Skeletal muscle tissue (tissue), 4 donors: ENCODE results near the gene NCOA3. TPM values are rescaled to one million over a fixed set of nuclear protein-coding genes. Genes with fewer than 3 reads are reported as not detected.

ENCODE experiments used
- H3K27ac ChIP-seq: one replicate; pipeline ENCODE4 v1.7.0; 2013; ENCODE audit warnings: mild to moderate bottlenecking, low read depth, low read length, inconsistent platforms
- H3K27me3 ChIP-seq, 3 donors: one replicate each; pipeline ENCODE4 v1.7.0; 2013; ENCODE audit warnings: low read length in 3 of 3; ENCODE audit not compliant: control insufficient read depth in 3 of 3, insufficient read depth in 3 of 3
- H3K36me3 ChIP-seq, 3 donors: one replicate each; pipeline ENCODE4 v1.7.0; 2013; ENCODE audit warnings: low read length in 3 of 3; ENCODE audit not compliant: control insufficient read depth in 3 of 3, insufficient read depth in 3 of 3
- H3K4me1 ChIP-seq, 3 donors: one replicate each; pipeline ENCODE4 v1.7.0; 2013; ENCODE audit warnings: low read length in 3 of 3, mild to moderate bottlenecking in 3 of 3; ENCODE audit not compliant: control insufficient read depth in 3 of 3, insufficient read depth in 3 of 3
- H3K4me3 ChIP-seq, 3 donors: one replicate each; pipeline ENCODE4 v1.7.0; 2013; ENCODE audit warnings: low read length in 3 of 3
- H3K9ac ChIP-seq, 3 donors: one replicate each; pipeline ENCODE4 v1.7.0; 2013; ENCODE audit warnings: low read length in 3 of 3, mild to moderate bottlenecking in 3 of 3, moderate library complexity in 2 of 3, low read depth in 1 of 3
- H3K9me3 ChIP-seq, 3 donors: one replicate each; pipeline ENCODE4 v1.7.0; 2013; ENCODE audit warnings: low read length in 3 of 3; ENCODE audit not compliant: control insufficient read depth in 3 of 3
- total RNA-seq: library from RNA; depleted of rRNA; stranded (reverse); fragments of >200 nt; gene quantifications from one replicate; pipeline ENCODE4 v1.2.3, GENCODE V29; 2014
- donor health status: Osteomylitis.

NCOA3 gene
- total RNA-seq, 1 donor from 2014 or later = 25.6 TPM

DNA sequence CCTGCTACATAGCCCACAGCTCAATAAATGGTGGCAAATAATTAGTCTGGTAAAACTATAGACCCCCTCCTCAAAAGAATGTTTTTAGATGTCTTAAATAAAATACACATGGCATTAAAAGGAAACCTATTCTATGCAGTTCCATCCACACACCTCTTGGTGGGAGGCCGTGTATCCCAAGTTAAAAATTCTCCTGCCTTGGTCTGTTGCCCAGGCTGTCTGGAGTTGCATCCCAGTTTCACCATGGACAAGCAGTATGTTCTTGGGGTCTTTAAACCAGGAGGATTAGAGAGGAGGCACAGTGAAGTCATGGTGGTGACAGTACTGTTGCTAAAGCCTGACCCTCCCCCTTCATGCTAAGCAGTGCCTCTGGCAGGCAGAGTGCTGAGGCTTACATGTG, 188.0 kb downstream of the NCOA3 start:
- H3K9ac ChIP-seq = no peak overlapping the region
- H3K27ac ChIP-seq = no peak overlapping the region
- peaks cover 8 to 17% (median 13%) of the 10 kb centered on the region in 3 donors for H3K9me3 ChIP-seq
- H3K4me1 ChIP-seq = no peaks in the 10 kb centered on the region
- H3K27me3 ChIP-seq = peaks cover 0 to 4% (median 2%) of the 10 kb centered on the region in 3 donors
- H3K4me3 ChIP-seq = no peak overlapping the region
- H3K36me3 ChIP-seq = peaks cover 5 to 10% (median 7%) of the 10 kb centered on the region in 3 donors

- H3K9ac ChIP-seq = no peak overlapping the region
- no peak overlapping the region for H3K27ac ChIP-seq
- H3K4me1 ChIP-seq = no peaks in the 10 kb centered on the region
- H3K36me3 ChIP-seq = peaks cover 4 to 10% (median 5%) of the 10 kb centered on the region in 3 donors
- H3K27me3 ChIP-seq = peaks cover 0 to 4% (median 2%) of the 10 kb centered on the region in 3 donors
- no peak overlapping the region for H3K4me3 ChIP-seq
- peaks cover 8 to 17% (median 13%) of the 10 kb centered on the region in 3 donors for H3K9me3 ChIP-seq
These were observed 189.9 kb downstream of the NCOA3 start for GRCh38 chr20:47691625-47692024.

GRCh38 chr20:47694021-47694818, 192.5 kb downstream of the NCOA3 start:
- no peak overlapping the region for H3K27ac ChIP-seq
- peaks cover 8 to 17% (median 13%) of the 10 kb centered on the region in 3 donors for H3K9me3 ChIP-seq
- no peak overlapping the region for H3K4me3 ChIP-seq
- H3K36me3 ChIP-seq = peaks cover 2 to 8% (median 5%) of the 10 kb centered on the region in 3 donors
- peaks cover 0 to 4% (median 2%) of the 10 kb centered on the region in 3 donors for H3K27me3 ChIP-seq
- no peaks in the 10 kb centered on the region for H3K4me1 ChIP-seq
- no peak overlapping the region for H3K9ac ChIP-seq

DNA sequence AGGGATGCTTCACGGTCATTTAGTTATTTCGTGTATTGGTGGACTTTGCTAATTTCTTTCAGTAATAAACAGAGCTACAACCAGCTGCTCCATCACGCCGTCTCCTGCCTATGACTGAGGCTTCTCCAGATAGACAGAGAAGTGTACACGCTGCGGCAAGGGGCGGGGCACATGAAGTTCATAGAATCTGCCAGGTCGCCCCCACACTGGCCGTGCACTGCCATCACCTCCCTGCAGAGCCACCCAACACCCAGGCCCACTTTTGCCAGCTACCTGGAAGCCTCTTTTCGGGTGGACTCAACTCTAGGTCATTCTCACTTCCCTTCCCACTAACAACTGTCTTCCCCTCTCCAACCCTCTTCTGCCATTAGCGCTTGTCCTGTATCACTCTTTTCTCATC, 195.2 kb downstream of the NCOA3 start:
- H3K27me3 ChIP-seq = no peaks in the 10 kb centered on the region
- H3K4me3 ChIP-seq = no peak overlapping the region
- H3K36me3 ChIP-seq = no peaks in the 10 kb centered on the region
- H3K9ac ChIP-seq = no peak overlapping the region
- H3K4me1 ChIP-seq = no peaks in the 10 kb centered on the region
- H3K9me3 ChIP-seq = peaks cover 4 to 7% (median 6%) of the 10 kb centered on the region in 3 donors
- H3K27ac ChIP-seq = no peak overlapping the region

DNA sequence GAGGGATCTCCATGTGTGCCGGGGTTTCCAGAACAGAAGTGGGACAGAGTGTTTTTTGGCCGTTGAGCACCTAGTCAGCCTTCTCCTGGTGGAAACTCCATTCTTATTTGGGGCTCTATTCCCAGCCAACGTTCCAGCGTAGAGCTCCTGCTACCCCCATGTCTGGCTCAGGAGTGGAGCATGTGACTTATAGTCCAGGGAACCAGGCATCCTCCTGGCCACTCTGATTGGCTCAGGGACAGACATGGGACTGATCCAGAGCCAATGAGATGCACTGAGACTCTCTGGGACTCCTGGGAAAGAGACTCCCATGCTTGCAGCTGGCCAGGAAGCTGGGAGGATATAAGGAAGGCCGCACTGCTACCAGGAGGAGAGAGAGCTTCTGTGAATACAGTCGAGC, 196.5 kb downstream of the NCOA3 start:
- Histone ChIP-seq H3K9ac (no peak overlapping the region), H3K36me3 (no peaks in the 10 kb centered on the region), H3K4me3 (no peak overlapping the region), H3K9me3 (no peaks in the 10 kb centered on the region), H3K27ac (no peak overlapping the region), H3K4me1 (no peaks in the 10 kb centered on the region), H3K27me3 (no peaks in the 10 kb centered on the region)

GRCh38 chr20:47699818-47700217, 198.1 kb downstream of the NCOA3 start:
- Histone ChIP-seq H3K36me3 (no peaks in the 10 kb centered on the region), H3K4me3 (no peak overlapping the region), H3K9me3 (no peaks in the 10 kb centered on the region), H3K4me1 (peaks cover 0 to 3% (median 2%) of the 10 kb centered on the region in 3 donors), H3K27ac (no peak overlapping the region), H3K9ac (no peak overlapping the region), H3K27me3 (no peaks in the 10 kb centered on the region)

- Histone ChIP-seq H3K9ac (no peak overlapping the region), H3K4me1 (peaks cover 0 to 7% (median 2%) of the 10 kb centered on the region in 3 donors), H3K4me3 (no peak overlapping the region), H3K36me3 (no peaks in the 10 kb centered on the region), H3K27ac (no peak overlapping the region), H3K9me3 (no peaks in the 10 kb centered on the region), H3K27me3 (no peaks in the 10 kb centered on the region)
These were observed 198.6 kb downstream of the NCOA3 start for GRCh38 chr20:47700327-47700726.

GRCh38 chr20:47701612-47702011, 199.9 kb downstream of the NCOA3 start:
- H3K4me3 ChIP-seq = no peak overlapping the region
- no peak overlapping the region for H3K9ac ChIP-seq
- peaks cover 2 to 7% (median 2%) of the 10 kb centered on the region in 3 donors for H3K4me1 ChIP-seq
- H3K9me3 ChIP-seq = no peaks in the 10 kb centered on the region
- no peak overlapping the region for H3K27ac ChIP-seq
- no peaks in the 10 kb centered on the region for H3K27me3 ChIP-seq
- H3K36me3 ChIP-seq = no peaks in the 10 kb centered on the region

DNA sequence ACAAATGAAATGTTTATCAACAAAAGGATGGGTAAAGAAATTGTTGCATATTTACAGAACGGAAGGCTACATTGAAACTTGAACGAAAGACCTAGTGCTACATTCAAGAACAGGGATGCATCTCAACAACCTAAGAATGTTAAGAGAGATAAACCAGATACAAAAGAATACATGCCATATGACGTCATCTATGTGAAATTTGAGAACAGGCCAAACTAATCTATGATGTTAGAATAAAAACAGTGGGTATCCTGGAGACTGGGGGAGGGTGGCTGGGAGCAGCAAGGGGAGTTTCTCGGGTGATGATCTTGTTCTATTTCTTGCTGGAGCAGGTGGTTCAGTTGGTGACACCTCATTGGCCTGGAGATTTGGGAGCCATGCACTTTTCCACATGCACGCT, 202.1 kb downstream of the NCOA3 start:
- no peak overlapping the region for H3K9ac ChIP-seq
- H3K4me1 ChIP-seq = peaks cover 2 to 12% (median 2%) of the 10 kb centered on the region in 3 donors
- no peak overlapping the region for H3K27ac ChIP-seq
- peaks cover 3 to 5% (median 4%) of the 10 kb centered on the region in 3 donors for H3K27me3 ChIP-seq
- no peak overlapping the region for H3K4me3 ChIP-seq
- H3K9me3 ChIP-seq = no peaks in the 10 kb centered on the region
- H3K36me3 ChIP-seq = no peaks in the 10 kb centered on the region

DNA sequence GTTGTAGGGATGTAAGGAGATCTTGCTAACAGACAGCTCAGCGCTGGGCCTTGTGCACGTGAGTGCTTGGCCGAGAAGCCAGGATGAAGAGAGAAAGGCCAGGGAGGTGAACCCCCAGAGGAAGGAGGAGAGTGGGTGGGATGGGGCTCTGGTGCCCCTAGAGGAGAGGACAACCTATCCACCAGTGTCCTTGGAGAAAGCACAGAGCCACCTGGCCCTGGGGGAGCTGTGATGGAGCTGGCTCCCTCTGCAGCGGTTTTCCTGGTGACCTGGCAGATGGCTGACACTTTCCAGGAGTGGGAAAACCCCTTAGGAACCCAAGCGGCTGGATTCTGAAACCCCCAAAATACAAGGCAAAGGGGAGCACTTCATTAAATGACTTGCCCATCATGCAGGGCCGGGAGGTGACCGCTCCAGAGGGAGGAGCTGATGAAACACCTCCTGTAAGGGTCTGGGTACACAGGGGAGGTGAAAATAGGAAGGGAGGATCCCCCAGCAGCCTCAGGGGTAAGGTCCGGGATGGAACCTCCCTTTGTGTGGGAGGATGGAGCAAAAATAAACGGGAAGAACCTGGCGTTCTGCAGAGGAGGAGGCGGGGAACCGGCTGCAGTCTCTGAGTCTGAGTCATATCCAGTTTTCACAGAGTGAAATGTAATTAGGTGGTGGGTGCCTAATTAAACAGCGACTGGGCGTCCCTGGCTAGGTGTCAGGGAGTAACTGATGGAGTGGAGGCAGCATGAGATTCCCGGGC, 203.2 kb downstream of the NCOA3 start:
- Histone ChIP-seq H3K4me3 (no peak overlapping the region), H3K27ac (peak overlapping the region; percentile 40), H3K27me3 (peaks cover 3 to 8% (median 7%) of the 10 kb centered on the region in 3 donors), H3K36me3 (no peaks in the 10 kb centered on the region), H3K9ac (no peak overlapping the region), H3K4me1 (peaks cover 2 to 12% (median 6%) of the 10 kb centered on the region in 3 donors), H3K9me3 (no peaks in the 10 kb centered on the region)
